Amygdala (tissue), 56 donors: ENCODE data around the gene NRAP.

ENCODE experiments used
- DNase-seq, 56 donors: peaks; one replicate each; lab custom pipeline; 2025; lab: John Stamatoyannopoulos, UW

NRAP gene

DNA sequence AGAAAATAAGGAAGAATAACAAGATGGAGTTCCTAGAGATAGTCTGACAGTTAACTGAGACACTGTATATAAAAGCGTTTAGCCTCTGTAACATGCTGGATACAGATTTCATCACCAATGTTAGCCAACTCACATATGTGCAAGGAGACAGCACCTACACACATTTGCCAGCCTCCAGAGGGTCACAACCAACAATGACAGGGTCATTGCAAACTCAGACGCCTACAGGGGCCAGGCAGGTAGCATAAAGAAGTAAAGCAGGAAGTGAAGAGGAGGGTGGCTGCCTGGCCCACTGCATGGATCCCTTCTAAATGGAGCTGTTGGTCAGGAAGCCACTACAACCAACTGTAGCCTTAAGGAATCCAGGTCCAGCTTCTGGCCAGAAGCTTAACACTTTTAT lies 50.4 kb downstream of the NRAP start:
- no peak for DNase-seq

DNA sequence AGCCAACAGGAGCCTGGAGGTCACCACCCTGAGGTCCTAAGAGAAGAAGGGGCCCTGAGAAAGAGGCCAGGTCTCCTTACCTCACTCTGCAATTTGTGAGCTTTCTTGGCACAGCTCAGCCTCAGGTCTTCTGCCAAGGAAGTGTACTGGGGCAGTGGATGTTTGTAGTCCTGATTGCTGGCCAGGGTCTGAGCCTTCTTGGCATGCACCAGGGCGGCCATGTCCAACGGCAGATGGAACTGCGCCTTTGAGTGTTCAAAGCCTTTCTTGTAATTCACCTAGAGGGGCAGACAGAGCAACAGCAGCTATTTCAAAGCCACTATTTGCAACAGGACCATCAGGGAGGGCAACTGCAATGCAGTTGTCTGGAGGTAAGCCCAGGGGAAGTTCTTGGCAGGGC lies 51.7 kb downstream of the NRAP start:
- DNase-seq = peak in 41 of 56 donors; percentile 4 to 84 (median 31)

- peak in 3 of 56 donors; percentile 5 to 8 (median 8) for DNase-seq
These were observed 52.9 kb downstream of the NRAP start for GRCh38 chr10:113610631-113611601.

GRCh38 chr10:113609704-113610108 lies 54.1 kb downstream of the NRAP start:
- no peak for DNase-seq

DNA sequence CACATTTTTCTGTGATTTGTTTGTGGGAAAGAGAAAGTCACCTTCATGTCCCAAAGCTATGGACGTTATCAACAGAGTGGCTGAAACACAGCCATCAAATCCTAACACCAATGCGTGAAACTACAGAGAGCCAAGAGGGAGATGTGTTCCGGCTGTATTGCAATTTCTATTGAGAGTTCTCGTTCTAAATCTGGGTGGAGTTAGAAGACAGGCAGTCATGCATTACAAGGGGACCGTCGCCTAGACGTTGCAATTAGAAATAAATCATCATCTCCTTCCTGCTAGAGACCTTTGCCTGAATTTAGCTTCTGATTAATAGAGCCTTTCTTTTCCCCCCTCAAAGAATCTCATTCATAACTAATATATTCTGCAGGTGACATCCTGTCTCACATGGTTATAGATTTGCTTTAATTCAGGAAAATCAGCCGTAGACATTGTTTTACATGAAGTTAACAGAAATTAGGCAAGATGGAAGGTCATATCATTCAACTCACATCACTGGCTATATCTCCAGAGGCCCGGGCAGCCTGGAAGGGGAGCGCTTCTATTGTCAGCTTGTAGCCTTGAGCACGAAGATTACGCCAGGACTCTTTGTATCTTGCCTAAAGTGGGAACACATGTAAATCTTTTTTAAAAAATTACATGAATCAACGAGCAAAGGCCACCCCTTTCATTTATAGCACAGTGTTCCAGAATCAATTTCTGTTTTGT lies 58.4 kb downstream of the NRAP start:
- DNase-seq = no peak

- no peak for DNase-seq
These were observed 59.3 kb downstream of the NRAP start for GRCh38 chr10:113604572-113604971.

GRCh38 chr10:113603057-113603777 lies 60.6 kb downstream of the NRAP start:
- DNase-seq = no peak

DNA sequence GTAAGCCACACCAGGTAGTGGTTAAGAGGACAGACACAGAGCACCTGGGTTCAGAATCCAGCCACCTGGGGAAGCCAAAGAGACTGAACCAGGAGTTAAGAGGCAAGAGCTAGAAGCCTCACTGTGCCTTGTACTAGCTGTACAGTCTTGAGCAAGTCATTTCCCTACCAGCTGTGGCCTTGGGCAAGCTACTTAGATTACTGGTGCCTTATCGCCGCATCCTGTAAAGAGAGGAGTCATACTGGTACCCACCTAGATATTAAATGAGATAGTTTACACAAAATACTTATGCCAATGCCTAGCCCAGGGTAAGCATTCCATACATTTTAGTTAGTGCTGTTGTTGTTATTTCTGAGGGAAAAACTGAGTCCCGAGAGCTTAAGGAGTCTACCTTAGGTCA lies 63.3 kb downstream of the NRAP start:
- DNase-seq = no peak

DNA sequence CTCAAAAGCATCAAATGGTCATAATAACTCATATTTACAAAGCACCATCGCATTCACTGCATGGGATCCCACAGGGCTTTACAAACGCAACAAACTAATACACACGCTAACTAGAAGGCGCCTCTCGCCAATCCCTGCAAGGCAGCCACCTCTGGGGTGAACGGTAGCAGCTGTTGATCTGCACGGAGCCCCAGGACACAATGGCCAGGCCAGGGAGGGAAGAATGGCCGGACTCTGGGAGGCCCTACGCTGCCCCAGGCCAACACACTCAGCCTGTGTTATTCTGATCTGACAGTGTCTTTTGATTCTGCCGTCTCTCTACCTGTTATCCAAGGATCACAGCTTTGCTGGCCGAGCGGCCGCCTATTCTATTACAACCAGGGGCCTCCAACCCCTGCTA lies 69.2 kb downstream of the NRAP start:
- DNase-seq = no peak

DNA sequence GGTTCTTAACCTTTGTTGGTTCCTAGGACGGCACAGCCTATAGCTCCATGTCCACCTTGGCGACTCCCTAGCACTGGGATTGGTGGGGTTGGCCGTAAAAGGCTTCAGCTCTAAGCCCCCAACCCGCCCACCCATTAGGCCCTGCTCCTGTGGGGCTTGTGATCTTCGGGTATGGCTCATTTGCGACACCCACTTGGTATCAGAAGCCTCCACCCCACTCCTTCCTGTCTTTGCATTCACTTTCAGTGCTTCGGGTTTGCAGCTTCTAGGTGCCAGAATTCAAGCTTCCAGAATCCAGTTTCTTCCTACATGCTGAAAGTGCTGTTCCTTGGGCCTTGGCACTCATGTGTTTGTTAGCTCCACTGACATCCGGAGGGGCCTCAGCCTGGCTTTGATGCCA lies 71.5 kb downstream of the NRAP start:
- no peak for DNase-seq

- DNase-seq = no peak
These were observed 73.3 kb downstream of the NRAP start for GRCh38 chr10:113590581-113590980.

- no peak for DNase-seq
These were observed 74.6 kb downstream of the NRAP start for GRCh38 chr10:113589201-113589770.

- DNase-seq = no peak
These were observed 77.9 kb downstream of the NRAP start for GRCh38 chr10:113585949-113586348.

- DNase-seq = no peak
These were observed 80.3 kb downstream of the NRAP start for GRCh38 chr10:113583571-113583970.

- DNase-seq = no peak
These were observed 82.7 kb downstream of the NRAP start for GRCh38 chr10:113581092-113581491.

GRCh38 chr10:113578773-113579172 lies 85.1 kb downstream of the NRAP start:
- no peak for DNase-seq

- DNase-seq = no peak
These were observed 87.0 kb downstream of the NRAP start for GRCh38 chr10:113576852-113577251.

DNA sequence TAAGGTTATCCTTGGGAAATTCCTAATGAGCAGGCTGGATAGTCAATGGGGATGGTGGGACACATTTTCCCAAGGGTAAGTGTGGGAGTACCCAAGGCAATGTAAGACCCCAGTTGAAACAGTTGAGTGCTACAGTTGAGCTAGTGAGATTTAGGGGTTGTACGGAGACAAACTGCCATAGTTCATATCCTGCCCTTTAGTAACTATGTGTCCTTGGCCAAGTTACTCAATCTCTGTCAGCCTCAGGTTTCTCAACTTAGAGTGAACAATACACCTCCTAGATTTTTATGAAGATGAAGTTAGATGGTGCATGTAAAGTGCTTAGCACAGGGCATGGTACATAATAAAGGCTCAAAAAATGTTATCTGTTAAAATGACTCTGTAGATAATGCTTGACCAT lies 90.5 kb downstream of the NRAP start:
- no peak for DNase-seq

DNA sequence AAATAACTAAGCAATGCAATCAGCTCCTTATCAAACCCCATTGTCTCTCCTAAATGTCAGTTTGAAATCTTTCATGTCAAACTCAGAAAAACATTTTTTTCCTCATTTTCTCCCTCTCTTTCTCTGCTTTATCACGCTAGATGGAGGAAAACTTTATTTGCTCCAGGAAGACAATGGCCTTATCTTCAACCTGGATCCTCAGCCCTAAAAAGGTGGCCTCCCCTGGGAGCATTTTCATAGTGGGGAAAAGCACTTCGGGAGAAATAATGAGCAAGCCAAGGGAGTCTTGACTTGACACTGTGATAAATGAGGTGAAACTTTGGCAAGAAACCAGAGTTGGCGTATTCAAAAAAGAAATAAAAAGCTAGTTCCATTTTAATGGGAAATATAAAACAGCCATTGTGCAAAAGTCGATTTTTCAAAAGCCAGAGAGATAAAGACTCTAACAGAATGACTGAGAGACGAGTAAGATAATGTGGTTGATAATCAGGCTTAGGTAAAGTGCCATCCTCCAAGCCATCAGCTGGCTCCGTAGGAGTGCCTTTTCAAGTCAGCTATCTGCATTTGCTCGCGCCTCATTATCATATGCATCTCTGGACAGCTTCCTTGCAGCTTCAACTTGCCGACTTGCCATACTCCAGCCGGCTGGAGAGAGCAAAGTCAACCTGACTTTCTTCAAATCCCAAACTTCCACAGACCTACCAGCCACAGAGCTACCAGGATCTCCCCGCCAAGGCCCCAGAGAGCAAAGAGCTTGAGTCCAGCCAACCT lies 91.1 kb downstream of the NRAP start:
- DNase-seq = no peak

GRCh38 chr10:113569576-113569975 lies 94.3 kb downstream of the NRAP start:
- DNase-seq = no peak
